Activated CD8-positive, alpha-beta memory T cell treated with anti-CD3 and anti-CD28 coated beads, Interleukin-2, amount 10 ng/mL, durations not matched to agents 7 days and 5 days (primary cell): ENCODE data around the gene DEGS2. TPM values are rescaled to one million over a fixed set of nuclear protein-coding genes. Genes with fewer than 3 reads are reported as not detected.
"Not testable (repeated sequence)": the region's sequence is repeated elsewhere in the genome, so short reads cannot be mapped to it uniquely, and the experiment has no call there.

Source experiments
- ATAC-seq: fragments of 150-1000 bp; cut with Tn5 transposase; one replicate; pipeline ENCODE4 v1.10.0; 2021; ENCODE audit warnings: moderate library complexity
- CTCF ChIA-PET: fragments of 350-600 bp; sonication (Branson Sonifier 250); formaldehyde crosslinking; loops from one replicate; lab custom pipeline; 2021; ENCODE audit warnings: antibody characterized with exemption; lab: Charles Lee
- DNase-seq: peaks from one replicate; pipeline ENCODE4 v3.0.0-alpha.2; 2020
- H3K27ac Mint-ChIP-seq: one replicate; pipeline ENCODE4 v1.8.0; 2021; ENCODE audit warnings: mild to moderate bottlenecking, mixed read lengths
- H3K27me3 Mint-ChIP-seq: one replicate; pipeline ENCODE4 v1.8.0; 2021; ENCODE audit warnings: mixed read lengths
- H3K36me3 Mint-ChIP-seq: one replicate; pipeline ENCODE4 v1.8.0; 2021; ENCODE audit warnings: mild to moderate bottlenecking, mixed read lengths
- H3K4me1 Mint-ChIP-seq: one replicate; pipeline ENCODE4 v1.8.0; 2021; ENCODE audit warnings: mixed read lengths
- H3K4me3 Mint-ChIP-seq: one replicate; pipeline ENCODE4 v1.8.0; 2021; ENCODE audit warnings: mild to moderate bottlenecking, moderate library complexity, mixed read lengths
- H3K9me3 Mint-ChIP-seq: one replicate; pipeline ENCODE4 v1.8.0; 2022; ENCODE audit warnings: low read depth, mixed read lengths
- total RNA-seq, 2 experiments: library from RNA; stranded (reverse); gene quantifications; one replicate each; pipeline ENCODE4 v1.2.3, GENCODE V29; 2021

Gene DEGS2
- not detected for total RNA-seq

- Mint-ChIP-seq H3K27me3 (peaks cover 43% of the 10 kb centered on the region), H3K27ac (no peak within 1 kb of the TSS), H3K4me1 (peaks cover 8% of the 10 kb centered on the region), H3K36me3 (peaks cover 4% of the 10 kb centered on the region), H3K9me3 (peaks cover 5% of the 10 kb centered on the region), H3K4me3 (peak within 1 kb of the TSS; percentile 46)
- CTCF ChIA-PET = interaction anchor here (0.7 to 3.4 kb wide), 4 partner anchors 14 to 176 kb away, joined by 3 to 15 read pairs (median 4); no protein-coding TSS in a partner anchor
- DNase-seq (peak; percentile 57), ATAC-seq (peak; percentile 89)
These were observed at the start of gene DEGS2 for GRCh38 chr14:100159094-100159864. Gene DEGS2, minus strand, starts transcription at chr14:100159645. Its CDS starts 58 bp downstream, at chr14:100159587.

- H3K27me3 Mint-ChIP-seq, H3K4me3 Mint-ChIP-seq, H3K36me3 Mint-ChIP-seq, ATAC-seq, DNase-seq, H3K9me3 Mint-ChIP-seq, H3K27ac Mint-ChIP-seq: not testable (repeated sequence)
- peaks cover 16% of the 10 kb centered on the region for H3K4me1 Mint-ChIP-seq
- CTCF ChIA-PET = interaction anchor here (1.9 kb wide), 1 partner anchor 15 kb away, joined by 11 read pairs; no protein-coding TSS in a partner anchor
These were observed 48.7 kb upstream of the DEGS2 start for GRCh38 chr14:100208136-100208535.

GRCh38 chr14:100207588-100207987 lies 48.1 kb upstream of the DEGS2 start:
- H3K36me3 Mint-ChIP-seq, H3K27ac Mint-ChIP-seq, H3K4me3 Mint-ChIP-seq, ATAC-seq, DNase-seq, H3K27me3 Mint-ChIP-seq, H3K9me3 Mint-ChIP-seq: not testable (repeated sequence)
- CTCF ChIA-PET = interaction anchor here (1.9 kb wide), 1 partner anchor 14 kb away, joined by 11 read pairs; no protein-coding TSS in a partner anchor
- H3K4me1 Mint-ChIP-seq = peaks cover 10% of the 10 kb centered on the region

- H3K27ac Mint-ChIP-seq, ATAC-seq, H3K36me3 Mint-ChIP-seq, H3K4me3 Mint-ChIP-seq, DNase-seq, H3K27me3 Mint-ChIP-seq, H3K9me3 Mint-ChIP-seq, H3K4me1 Mint-ChIP-seq: not testable (repeated sequence)
- CTCF ChIA-PET = interaction anchor here (0.9 to 4.0 kb wide), 4 partner anchors 11 to 69 kb away, joined by 4 to 29 read pairs (median 6); no protein-coding TSS in a partner anchor
These were observed 45.4 kb upstream of the DEGS2 start for GRCh38 chr14:100204835-100205167.

GRCh38 chr14:100203962-100204834 lies 44.8 kb upstream of the DEGS2 start:
- Mint-ChIP-seq H3K27ac (no peak overlapping the region), H3K4me3 (no peak overlapping the region), H3K4me1 (no peaks in the 10 kb centered on the region), H3K36me3 (no peaks in the 10 kb centered on the region), H3K9me3 (no peaks in the 10 kb centered on the region), H3K27me3 (peaks cover 7% of the 10 kb centered on the region)
- DNase-seq (no peak), ATAC-seq (no peak)
- CTCF ChIA-PET = interaction anchor here (0.7 to 4.0 kb wide), 5 partner anchors 11 to 94 kb away, joined by 4 to 29 read pairs (median 4); no protein-coding TSS in a partner anchor

- no peak overlapping the region for H3K4me3 Mint-ChIP-seq
- ATAC-seq (no peak), DNase-seq (no peak)
- no peaks in the 10 kb centered on the region for H3K36me3 Mint-ChIP-seq
- H3K27ac Mint-ChIP-seq = no peak overlapping the region
- H3K9me3 Mint-ChIP-seq = no peaks in the 10 kb centered on the region
- CTCF ChIA-PET = interaction anchor here (0.7 to 4.0 kb wide), 3 partner anchors 10 to 95 kb away, joined by 4 to 29 read pairs (median 7); no protein-coding TSS in a partner anchor
- no peaks in the 10 kb centered on the region for H3K4me1 Mint-ChIP-seq
- H3K27me3 Mint-ChIP-seq = peaks cover 7% of the 10 kb centered on the region
These were observed 43.7 kb upstream of the DEGS2 start for GRCh38 chr14:100203146-100203545.

- Mint-ChIP-seq H3K4me1 (no peaks in the 10 kb centered on the region), H3K9me3 (no peaks in the 10 kb centered on the region), H3K4me3 (no peak overlapping the region), H3K27ac (no peak overlapping the region), H3K36me3 (no peaks in the 10 kb centered on the region), H3K27me3 (peaks cover 7% of the 10 kb centered on the region)
- DNase-seq = no peak
- no peak for ATAC-seq
- CTCF ChIA-PET = interaction anchor here (0.7 to 4.0 kb wide), 2 partner anchors 9 to 138 kb away, joined by 3 to 29 read pairs; no protein-coding TSS in a partner anchor
These were observed 43.3 kb upstream of the DEGS2 start for GRCh38 chr14:100202712-100203111.

- no peak for ATAC-seq
- CTCF ChIA-PET = interaction anchor here (4.0 kb wide), 1 partner anchor 8 kb away, joined by 29 read pairs; no protein-coding TSS in a partner anchor
- Mint-ChIP-seq H3K4me3 (no peak overlapping the region), H3K9me3 (no peaks in the 10 kb centered on the region), H3K27me3 (peaks cover 7% of the 10 kb centered on the region), H3K4me1 (no peaks in the 10 kb centered on the region), H3K27ac (no peak overlapping the region), H3K36me3 (no peaks in the 10 kb centered on the region)
- no peak for DNase-seq
These were observed 42.3 kb upstream of the DEGS2 start for GRCh38 chr14:100201701-100202100.

GRCh38 chr14:100200311-100200710 lies 40.9 kb upstream of the DEGS2 start:
- peaks cover 7% of the 10 kb centered on the region for H3K27me3 Mint-ChIP-seq
- CTCF ChIA-PET = no interaction called here
- H3K4me3 Mint-ChIP-seq = no peak overlapping the region
- no peaks in the 10 kb centered on the region for H3K9me3 Mint-ChIP-seq
- DNase-seq (no peak), ATAC-seq (no peak)
- no peaks in the 10 kb centered on the region for H3K4me1 Mint-ChIP-seq
- no peaks in the 10 kb centered on the region for H3K36me3 Mint-ChIP-seq
- no peak overlapping the region for H3K27ac Mint-ChIP-seq

GRCh38 chr14:100199240-100199860 lies 39.9 kb upstream of the DEGS2 start:
- no peak overlapping the region for H3K27ac Mint-ChIP-seq
- CTCF ChIA-PET = interaction anchor here (1.3 kb wide), 1 partner anchor 217 kb away, joined by 5 read pairs; no protein-coding TSS in a partner anchor
- H3K27me3 Mint-ChIP-seq = peaks cover 7% of the 10 kb centered on the region

GRCh38 chr14:100193417-100194357 lies 34.2 kb upstream of the DEGS2 start:
- peak overlapping the region; percentile 90 for H3K27ac Mint-ChIP-seq
- no peaks in the 10 kb centered on the region for H3K9me3 Mint-ChIP-seq
- no peaks in the 10 kb centered on the region for H3K36me3 Mint-ChIP-seq
- peak; percentile 3 for ATAC-seq
- CTCF ChIA-PET = interaction anchor here (0.7 to 6.6 kb wide), 81 partner anchors 9 to 589 kb away, joined by 3 to 56 read pairs (median 5); partner anchors contain the start of genes CYP46A1, DEGS2 and EVL
- peaks cover 15% of the 10 kb centered on the region for H3K4me1 Mint-ChIP-seq
- no peaks in the 10 kb centered on the region for H3K27me3 Mint-ChIP-seq
- H3K4me3 Mint-ChIP-seq = peak overlapping the region; percentile 58
- peak; percentile 55 for DNase-seq

More at GRCh38 chr14:100199240-100199860, 39.9 kb upstream of the DEGS2 start:
- Mint-ChIP-seq H3K36me3 (no peaks in the 10 kb centered on the region), H3K4me3 (no peak overlapping the region), H3K9me3 (no peaks in the 10 kb centered on the region), H3K4me1 (peaks cover under 1% of the 10 kb centered on the region)
- no peak for ATAC-seq
- DNase-seq = no peak
